GM20000 (cell line): ENCODE data around the gene NLGN2.
"Not testable (repeated sequence)": the region's sequence is repeated elsewhere in the genome, so short reads cannot be mapped to it uniquely, and the experiment has no call there.

Experiments
- DNase-seq: peaks from one replicate; pipeline ENCODE4 v3.0.0; 2012; ENCODE audit warnings: low spot score
- TF ChIP-seq, protein P1 (sequence below): IDR thresholded peaks from 2 replicates; pipeline ENCODE4 v1.5.1; 2012; ENCODE audit warnings: mild to moderate bottlenecking, control low read depth; ENCODE audit errors: extremely low read depth, missing control alignments

The NLGN2 gene

GRCh38 chr17:7407485-7408251 is at the start of gene NLGN2:
Gene NLGN2 (plus strand): TSS chr17:7407845. CDS start chr17:7408256, 411 bp downstream.
- no peak for DNase-seq
- TF ChIP-seq, protein P1, sequence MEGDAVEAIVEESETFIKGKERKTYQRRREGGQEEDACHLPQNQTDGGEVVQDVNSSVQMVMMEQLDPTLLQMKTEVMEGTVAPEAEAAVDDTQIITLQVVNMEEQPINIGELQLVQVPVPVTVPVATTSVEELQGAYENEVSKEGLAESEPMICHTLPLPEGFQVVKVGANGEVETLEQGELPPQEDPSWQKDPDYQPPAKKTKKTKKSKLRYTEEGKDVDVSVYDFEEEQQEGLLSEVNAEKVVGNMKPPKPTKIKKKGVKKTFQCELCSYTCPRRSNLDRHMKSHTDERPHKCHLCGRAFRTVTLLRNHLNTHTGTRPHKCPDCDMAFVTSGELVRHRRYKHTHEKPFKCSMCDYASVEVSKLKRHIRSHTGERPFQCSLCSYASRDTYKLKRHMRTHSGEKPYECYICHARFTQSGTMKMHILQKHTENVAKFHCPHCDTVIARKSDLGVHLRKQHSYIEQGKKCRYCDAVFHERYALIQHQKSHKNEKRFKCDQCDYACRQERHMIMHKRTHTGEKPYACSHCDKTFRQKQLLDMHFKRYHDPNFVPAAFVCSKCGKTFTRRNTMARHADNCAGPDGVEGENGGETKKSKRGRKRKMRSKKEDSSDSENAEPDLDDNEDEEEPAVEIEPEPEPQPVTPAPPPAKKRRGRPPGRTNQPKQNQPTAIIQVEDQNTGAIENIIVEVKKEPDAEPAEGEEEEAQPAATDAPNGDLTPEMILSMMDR: no peak

GRCh38 chr17:7361906-7362305 is 45.7 kb upstream of the NLGN2 start:
- TF ChIP-seq, protein P1: no peak
- no peak for DNase-seq

- TF ChIP-seq, protein P1: no peak
- no peak for DNase-seq
Measured at GRCh38 chr17:7363311-7363710, 44.3 kb upstream of the NLGN2 start.

GRCh38 chr17:7365963-7366362 is 41.7 kb upstream of the NLGN2 start:
- not testable (repeated sequence) for DNase-seq

GRCh38 chr17:7367083-7367482 is 40.6 kb upstream of the NLGN2 start:
- no peak for DNase-seq

GRCh38 chr17:7367918-7368598 is 39.6 kb upstream of the NLGN2 start:
- no peak for DNase-seq
- TF ChIP-seq, protein P1: no peak

More at GRCh38 chr17:7367083-7367482, 40.6 kb upstream of the NLGN2 start:
- TF ChIP-seq, protein P1: no peak

GRCh38 chr17:7368599-7368994 is 39.0 kb upstream of the NLGN2 start:
- DNase-seq: not testable (repeated sequence)

- DNase-seq: no peak
- TF ChIP-seq, protein P1: no peak
Measured at GRCh38 chr17:7369825-7370224, 37.8 kb upstream of the NLGN2 start.
